Stimulated activated CD4-positive, alpha-beta T cell treated with anti-CD3 and anti-CD28 coated beads, TNF-alpha, amount 100 ng/mL, for 1 hour (primary cell): Measurements from ENCODE around the gene RC3H2.
A peak's percentile ranks its signal among the peaks of the same experiment; 100 is the strongest.

Experiments
- DNase-seq, 3 donors: peaks; one replicate each; pipeline ENCODE4 v3.0.0-alpha.2; 2020; ENCODE audit warnings: low read depth in 3 of 3, low spot score in 1 of 3

Gene RC3H2

GRCh38 chr9:122904823-122905710 is at the start of gene RC3H2:
RC3H2 (minus strand) TSS chr9:122905359; CDS start chr9:122897509, 7,850 bp downstream.
- peak; percentile 85 to 95 (median 91) for DNase-seq

DNA sequence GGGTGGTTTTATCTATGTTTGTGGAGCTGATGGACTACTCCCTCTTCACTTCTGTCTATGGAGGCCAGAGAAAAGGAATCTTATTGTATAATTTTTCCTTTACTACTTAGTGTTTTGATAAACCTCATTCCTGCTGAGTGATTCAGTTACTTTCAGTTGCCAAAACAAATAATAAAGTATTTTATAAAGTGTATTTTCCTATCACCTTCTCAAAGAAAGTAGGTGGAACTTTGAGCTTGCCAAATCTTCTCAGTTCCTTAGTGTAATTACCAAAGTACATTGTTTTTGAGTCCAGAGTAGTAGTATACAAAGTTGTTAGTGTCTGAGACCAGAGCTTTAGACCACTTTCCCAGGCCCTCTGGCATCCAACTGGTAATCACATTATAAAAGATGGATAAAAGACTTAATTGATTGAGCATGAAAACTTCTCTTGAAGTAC is 49.1 kb upstream of the RC3H2 start:
- DNase-seq: no peak

DNA sequence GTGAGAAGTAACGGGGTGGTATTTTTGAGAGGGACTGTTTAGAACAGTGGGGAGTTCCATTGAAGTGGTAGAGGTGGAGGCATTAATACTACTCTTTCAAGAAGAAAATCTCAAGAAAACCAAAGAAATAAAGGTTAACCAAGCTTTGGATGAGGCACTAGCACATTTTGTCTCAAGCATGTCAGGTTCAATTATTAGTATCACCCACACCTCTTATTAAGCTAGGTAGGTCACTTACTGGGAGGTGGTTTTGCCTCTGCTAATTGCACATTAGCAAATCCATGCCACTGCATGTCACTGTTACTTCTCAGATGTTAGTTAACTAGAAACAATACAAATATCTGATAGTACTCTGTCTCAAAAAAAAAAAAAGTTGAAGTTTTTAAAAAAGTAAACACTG is 45.9 kb upstream of the RC3H2 start:
- DNase-seq: no peak

DNA sequence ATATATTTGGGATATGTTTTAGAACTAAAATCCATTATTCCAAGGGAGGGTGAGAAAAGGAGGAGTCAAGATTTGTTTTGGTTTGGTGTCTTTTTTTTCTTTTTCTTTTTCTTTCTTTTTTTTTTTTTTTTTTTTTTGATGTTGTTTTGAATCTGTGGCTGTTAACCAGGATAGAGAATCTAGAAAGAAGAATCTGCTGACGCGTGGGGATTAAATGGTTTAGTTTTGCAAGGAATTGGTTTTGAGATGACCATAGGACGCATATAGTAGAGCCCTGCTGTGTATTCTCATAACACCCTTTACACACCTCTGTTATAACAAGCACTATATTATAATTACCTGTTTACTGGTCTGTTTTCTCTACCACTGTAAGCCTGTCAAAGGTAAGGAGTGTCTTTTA is 45.1 kb upstream of the RC3H2 start:
- DNase-seq: no peak

GRCh38 chr9:122949696-122950095 is 44.5 kb upstream of the RC3H2 start:
- DNase-seq: no peak

GRCh38 chr9:122948313-122948712 is 43.2 kb upstream of the RC3H2 start:
- DNase-seq: no peak

DNA sequence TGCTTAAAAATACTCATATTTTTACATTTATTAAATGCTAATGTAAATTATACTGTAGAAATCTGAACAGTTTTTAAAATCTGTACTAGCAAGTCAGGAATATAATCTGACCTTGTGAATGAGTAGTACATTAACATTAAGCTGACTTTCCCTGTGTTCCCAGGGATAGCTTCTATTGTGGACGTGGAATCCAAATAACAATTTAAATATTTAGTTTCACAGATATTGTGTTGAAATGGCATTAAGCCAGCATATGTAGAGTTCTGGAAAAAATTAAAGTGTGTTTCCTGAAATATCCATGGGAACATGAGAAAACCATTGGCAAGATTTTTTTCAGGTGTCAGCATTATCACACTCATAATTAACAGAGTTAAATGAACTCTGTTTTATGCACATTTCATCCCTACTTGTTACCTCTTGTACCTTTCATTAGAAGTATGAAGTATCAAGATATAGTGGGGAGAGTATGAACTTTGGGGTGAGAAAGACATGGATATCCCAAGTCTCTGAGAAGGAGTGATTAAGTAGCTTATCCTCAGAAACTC is 41.4 kb upstream of the RC3H2 start:
- DNase-seq: no peak

DNA sequence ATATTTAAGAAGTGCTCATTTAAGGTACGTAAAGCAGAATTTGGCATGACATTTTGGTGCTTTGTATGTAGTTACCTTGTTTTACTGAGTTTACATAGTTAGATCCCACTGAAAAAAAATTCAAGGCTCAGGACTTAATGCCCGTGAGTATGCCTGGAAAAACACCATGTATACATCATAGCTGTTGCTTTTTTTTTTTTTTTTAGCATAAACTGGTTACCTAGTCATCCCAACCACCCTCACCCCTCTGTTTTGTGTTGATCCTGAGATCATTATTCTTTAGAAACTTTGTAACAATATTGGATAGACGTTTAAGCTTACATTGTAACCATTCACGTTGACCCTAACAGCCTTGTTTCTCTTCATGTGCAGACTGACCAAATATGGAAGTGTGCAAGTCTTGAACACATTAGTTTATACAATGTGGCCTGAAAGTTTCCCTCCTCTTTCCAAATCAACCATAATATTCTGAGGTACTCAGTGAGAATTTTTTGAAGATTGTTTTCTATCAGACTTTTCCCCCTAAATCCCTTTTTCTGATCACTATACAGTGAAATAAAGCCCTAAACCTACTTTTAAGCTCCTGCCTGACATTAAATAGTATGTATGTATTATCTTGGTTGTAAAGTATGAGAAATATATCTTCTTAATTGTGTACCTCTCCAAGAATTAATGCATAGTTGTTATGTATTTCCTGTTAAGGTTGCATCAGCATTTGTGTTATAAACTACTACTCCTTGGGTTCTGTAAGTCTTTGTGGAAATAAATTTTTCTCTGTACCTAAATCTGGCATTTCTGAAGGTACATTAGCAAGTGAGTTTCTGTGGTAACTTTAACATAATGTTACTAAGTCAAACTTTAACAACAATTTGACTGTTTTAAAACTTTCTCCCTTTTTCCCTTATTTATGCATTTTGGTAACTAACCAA is 40.1 kb upstream of the RC3H2 start:
- DNase-seq: no peak

DNA sequence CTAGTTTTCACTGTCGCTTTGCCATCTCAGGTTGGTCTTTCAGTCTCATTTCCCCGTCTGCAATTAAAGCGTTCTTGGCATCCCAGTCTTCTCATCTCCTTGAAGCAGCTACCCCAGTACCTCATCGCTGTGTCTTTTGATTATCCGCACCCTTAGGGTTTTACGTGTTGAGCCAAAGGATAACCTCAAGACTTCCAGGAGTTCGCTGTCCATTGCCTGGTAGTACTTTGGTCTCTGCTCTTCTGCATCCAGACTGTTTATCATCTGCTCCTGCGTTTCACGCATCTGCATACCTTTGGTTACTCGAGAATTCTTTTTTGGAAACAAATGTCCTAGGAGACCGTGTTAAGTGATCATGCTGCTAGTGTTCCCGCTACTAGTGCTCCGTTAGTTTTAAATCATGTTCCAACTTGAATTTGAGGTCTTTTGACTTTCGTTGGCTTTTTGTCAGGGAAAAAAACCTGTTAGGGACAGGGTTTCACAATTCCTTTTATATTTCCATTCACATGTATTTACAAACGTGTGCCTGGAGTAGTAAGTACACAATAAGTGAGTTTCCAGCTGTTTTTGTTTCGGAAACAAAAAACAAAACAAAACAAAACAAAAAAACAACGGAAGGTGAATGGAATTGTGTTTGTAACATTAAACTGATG is 36.5 kb upstream of the RC3H2 start:
- DNase-seq: no peak

- DNase-seq: peak; percentile 96 to 97 (median 97)
Measured at GRCh38 chr9:122940749-122941581, 35.8 kb upstream of the RC3H2 start, which contains the start of gene RABGAP1. RABGAP1 (plus strand) TSS chr9:122941020; CDS start chr9:122957060, 16,040 bp downstream.

DNA sequence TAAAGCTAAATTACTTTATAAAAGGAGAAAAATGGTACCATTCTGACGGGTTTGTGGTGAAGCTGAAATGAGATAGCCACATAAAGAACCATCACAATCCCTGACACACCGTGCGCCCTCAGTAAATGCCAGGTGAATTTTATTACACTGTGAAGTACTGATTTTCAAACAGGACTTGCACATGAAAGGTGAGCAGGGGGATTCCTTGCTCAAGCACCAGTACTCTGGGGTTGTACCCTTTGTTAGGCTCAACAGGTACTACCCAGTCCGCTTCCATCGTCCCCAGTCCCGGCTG is 35.2 kb upstream of the RC3H2 start:
- DNase-seq: no peak

DNA sequence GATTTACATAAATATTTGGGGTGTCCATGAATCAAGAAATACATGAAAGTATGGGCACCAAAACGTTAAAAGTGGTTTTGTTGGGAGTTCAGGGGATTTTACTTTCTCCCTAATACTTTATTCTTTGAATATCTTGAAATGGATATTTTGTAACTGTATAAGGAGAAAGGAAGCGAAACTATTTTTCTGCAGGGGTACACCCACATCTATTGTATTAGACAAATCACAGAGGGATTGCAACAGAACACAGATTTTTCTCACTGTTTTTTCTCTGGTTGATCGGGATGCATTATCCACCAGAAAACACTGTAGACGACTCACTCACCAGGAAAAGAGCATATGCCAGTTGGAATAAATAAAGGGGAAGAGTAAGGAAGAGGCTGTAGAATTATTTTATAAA is 34.4 kb upstream of the RC3H2 start:
- DNase-seq: no peak

GRCh38 chr9:122936883-122937282 is 31.7 kb upstream of the RC3H2 start:
- DNase-seq: no peak

- no peak for DNase-seq
Measured at GRCh38 chr9:122936464-122936863, 31.3 kb upstream of the RC3H2 start.

DNA sequence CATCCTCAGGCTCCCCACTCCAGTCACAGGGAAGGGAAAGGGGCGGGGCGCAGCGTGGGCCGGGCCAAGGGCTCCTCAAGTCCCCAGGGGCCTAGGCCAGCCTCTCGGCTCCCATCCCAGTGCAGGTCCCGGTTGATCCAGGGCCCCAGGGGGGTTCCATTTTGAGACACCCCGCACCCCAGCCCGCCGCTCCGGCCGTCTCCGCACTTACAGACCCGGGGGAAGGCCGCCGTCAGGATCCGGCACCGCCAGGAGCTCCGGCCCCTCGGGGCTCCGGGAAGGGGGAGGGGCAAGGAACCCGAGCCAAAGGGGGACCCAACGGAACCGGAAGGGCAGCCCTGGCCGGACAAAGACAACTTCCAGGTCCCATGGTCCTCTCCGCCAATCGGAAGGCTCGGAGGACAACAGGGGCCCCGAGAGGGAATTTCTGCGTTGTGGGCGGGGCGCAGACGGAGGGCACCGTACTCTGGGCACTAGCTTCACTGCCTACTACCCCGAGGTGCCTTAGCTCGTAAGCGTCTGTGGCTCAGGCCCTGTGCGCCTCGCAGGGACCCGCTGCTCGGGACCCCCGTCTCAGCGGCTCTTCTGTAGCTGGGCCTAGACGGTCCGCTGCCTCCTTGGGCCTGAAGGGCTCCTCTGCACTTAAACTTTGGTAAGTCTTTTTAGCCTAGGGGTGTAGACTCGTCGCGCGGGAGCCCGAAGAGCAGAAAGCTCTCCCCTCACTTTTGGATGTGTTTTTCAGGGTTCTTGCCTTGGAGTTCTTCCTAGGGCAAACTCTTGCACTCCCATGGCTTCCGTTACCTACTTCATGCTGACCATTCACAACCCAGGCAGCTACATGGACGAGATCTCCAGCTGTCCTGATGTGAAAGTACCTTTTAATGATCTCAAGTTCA is 26.3 kb upstream of the RC3H2 start, which contains the start of gene ZBTB26:
TSS of gene ZBTB26 (minus strand) at position 287 of the 896 bp plus-strand sequence. CDS start 11,578 bp downstream, outside the sequence.
- peak; percentile 67 to 76 (median 70) for DNase-seq

DNA sequence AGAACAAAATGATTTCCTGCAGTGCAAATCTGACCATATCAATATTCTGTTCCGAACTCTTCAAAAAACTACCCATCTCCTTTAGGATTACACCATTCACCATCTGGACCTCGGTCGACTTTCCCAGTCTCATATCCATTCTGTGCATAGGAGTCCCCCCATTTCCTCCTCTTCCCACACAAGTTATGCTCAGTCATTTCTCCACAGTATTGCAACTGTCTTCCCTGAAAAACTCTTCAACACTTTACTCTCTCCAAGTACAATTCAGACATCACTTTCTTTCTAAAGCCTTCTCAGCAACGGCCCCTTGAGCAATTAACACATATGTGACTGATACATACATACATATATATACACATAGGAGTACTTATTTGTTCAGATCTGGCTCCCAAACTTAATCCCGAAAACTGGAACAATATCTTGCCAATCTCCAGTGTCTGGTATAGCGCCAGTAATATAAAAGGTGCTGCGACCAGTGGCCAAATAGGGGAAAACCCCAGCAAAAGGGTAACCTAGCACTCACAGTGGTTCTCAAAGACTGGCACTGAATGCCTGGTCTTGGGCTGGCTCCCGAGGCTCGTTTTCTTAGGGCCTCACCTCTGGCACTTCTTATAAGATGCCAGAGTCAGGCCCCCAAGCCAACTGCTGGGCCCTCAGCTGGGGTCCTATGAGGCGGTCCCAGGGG is 25.5 kb upstream of the RC3H2 start:
- no peak for DNase-seq

- no peak for DNase-seq
Measured at GRCh38 chr9:122929796-122930354, 24.7 kb upstream of the RC3H2 start.

GRCh38 chr9:122923947-122924346 is 18.8 kb upstream of the RC3H2 start:
- DNase-seq: no peak
